Astrocyte of the hippocampus (primary cell): ENCODE data around the gene AUTS2.
A peak's percentile ranks its signal among the peaks of the same experiment; 100 is the strongest.

ENCODE experiments used
- DNase-seq: peaks from one replicate; pipeline ENCODE4 v3.0.0; 2011; ENCODE audit warnings: low read depth, low spot score

The AUTS2 gene

GRCh38 chr7:70374772-70375533 is 776.7 kb downstream of the AUTS2 start:
- DNase-seq: peak; percentile 61

DNA sequence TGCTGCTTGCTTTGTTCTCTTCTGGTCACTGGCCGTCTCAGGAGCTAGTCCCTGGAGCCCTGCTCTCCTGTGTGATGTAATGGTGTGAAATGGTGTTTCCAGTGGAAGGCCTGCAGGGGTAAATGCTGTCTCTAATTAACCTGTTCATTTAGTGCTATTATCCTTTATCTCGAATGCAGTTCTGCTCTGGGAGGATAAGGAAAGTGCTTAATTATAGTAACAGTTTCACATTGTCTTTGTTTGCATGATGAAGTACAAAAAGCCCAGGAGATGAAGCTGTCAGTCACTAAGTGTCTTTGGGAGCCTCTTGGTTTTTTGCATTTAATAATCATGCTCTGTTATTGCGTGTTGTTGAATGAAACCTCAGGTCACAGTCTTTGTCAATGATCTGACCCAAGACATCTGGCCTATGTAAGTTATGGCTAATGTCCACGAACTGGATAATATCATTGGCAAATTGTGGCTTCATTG is 778.3 kb downstream of the AUTS2 start:
- no peak for DNase-seq

GRCh38 chr7:70377957-70378356 is 779.7 kb downstream of the AUTS2 start:
- DNase-seq: no peak

- DNase-seq: no peak
These were observed 780.9 kb downstream of the AUTS2 start for GRCh38 chr7:70379210-70379609.

- DNase-seq: peak; percentile 55
These were observed 782.2 kb downstream of the AUTS2 start for GRCh38 chr7:70380421-70381015.

DNA sequence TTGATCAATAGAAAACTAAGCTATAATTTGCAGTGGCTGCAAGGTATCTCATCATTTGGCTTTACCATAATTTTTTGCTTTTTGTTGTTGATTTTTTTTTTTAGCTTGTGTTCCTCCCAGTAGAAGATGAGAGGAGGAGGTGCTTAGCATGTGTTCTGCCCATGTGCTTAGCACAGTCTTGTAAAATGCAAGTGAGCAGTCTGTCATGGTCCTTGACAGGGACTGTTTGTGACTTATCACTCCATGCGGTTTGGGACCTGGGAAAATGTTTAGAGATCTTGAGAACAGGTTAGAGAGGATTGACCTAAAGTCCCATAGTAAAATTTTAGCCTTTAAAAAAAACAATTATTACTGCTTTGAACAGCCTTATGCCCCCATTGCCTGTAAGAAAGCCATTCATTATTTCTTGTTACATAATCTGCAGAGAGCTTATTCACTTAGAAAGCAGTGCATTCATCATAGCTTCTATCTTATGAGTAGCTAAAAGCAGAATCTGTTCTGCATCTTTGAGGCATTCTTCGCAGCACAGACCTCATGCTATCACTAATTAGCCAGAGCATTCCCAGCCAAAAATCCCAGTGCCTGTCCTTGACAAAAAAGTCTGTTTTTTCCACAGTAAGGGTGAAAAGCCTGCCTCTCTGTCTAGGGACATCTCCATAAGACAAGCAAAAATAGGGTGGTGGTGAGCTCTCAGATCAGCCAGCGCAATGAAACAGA is 784.9 kb downstream of the AUTS2 start:
- DNase-seq: no peak

DNA sequence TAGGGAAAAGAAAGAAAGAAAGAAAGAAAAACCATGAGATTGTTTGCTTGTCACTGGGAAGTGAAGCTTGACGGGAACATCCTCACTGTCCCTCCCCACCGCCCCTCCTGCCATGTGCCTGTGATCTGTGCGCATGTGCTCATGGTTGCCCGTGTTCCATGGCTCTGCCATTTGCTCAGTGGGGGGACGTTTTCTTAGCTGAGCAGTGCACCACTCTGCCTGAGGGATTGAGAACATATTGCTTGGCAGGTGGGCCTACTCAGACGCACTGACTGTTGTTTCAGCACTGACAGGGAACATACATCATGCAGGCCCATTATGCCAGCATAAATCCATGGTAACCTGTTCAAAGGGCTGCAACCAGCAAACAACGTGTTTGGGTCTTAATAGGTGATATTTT is 785.7 kb downstream of the AUTS2 start:
- no peak for DNase-seq

- peak; percentile 84 for DNase-seq
These were observed 786.6 kb downstream of the AUTS2 start for GRCh38 chr7:70384891-70385290.

GRCh38 chr7:70387217-70387616 is 788.9 kb downstream of the AUTS2 start:
- DNase-seq: no peak

GRCh38 chr7:70389531-70390151 is 791.4 kb downstream of the AUTS2 start:
- no peak for DNase-seq

DNA sequence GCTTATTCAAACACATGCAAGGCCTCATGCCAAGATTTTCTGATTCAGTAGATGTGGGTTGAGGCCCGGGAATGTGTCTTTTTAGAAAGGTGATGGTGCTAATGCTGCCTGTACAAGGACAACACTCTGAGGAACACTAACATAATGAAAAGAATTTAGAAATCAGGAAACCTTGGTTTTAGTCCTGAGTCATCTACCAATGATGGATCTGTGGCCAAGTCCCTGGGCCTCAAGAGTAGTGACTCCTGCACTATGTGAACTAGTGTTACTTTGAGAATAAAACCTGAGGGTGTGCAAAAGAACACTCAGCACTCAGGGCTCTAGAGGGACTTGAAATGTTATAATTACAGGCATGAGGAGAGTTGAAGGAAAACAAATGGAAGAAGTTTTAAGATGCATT is 792.0 kb downstream of the AUTS2 start:
- peak; percentile 60 for DNase-seq

GRCh38 chr7:70392256-70392876 is 794.1 kb downstream of the AUTS2 start:
- no peak for DNase-seq

- no peak for DNase-seq
These were observed 794.7 kb downstream of the AUTS2 start for GRCh38 chr7:70392877-70393435.

DNA sequence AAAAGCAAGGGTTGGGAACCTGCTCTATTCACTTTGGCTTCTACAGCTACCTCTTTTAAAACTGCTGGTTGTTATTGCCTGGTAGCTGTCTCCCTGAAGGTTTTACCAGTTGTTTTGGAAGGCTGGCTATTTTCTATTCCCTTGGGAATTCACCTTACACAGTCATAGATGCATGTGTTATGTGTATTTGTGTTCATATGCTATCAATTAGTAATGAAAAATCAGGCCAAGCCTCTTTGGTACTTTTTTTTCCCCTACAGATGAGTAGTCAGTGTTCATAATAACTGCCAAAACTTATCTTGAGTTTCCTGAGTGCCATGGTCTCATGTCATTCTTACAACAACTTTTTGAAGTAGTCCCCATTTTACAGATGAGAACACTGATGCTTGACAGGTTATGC is 795.7 kb downstream of the AUTS2 start:
- no peak for DNase-seq

DNA sequence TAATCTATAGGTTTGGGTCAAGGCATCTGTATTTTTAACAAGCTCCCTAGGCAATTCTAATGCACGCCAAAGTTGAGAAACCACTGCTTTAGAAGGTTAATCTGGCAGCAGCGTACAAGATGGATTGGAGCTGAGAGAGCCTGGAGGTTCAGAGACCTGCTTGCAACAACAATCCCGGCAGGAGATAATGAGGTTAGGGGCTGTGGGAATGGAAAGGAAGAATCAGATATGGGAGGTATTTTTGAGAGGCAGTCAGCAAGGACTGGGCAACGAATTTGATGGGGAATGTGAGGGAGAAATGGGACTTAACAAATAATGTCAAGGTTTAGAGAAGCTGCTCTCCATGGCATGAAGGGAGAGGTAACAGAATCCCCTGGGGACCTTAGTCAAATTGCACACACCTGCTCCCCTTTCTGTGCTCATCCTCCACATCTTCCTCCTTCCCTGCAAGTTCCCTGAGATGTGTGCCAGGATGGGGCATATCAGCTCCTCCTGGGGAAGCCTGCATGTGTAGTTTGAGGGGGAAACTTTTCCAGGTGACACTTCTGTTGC is 802.6 kb downstream of the AUTS2 start:
- no peak for DNase-seq

GRCh38 chr7:70402069-70402468 is 803.8 kb downstream of the AUTS2 start:
- no peak for DNase-seq

DNA sequence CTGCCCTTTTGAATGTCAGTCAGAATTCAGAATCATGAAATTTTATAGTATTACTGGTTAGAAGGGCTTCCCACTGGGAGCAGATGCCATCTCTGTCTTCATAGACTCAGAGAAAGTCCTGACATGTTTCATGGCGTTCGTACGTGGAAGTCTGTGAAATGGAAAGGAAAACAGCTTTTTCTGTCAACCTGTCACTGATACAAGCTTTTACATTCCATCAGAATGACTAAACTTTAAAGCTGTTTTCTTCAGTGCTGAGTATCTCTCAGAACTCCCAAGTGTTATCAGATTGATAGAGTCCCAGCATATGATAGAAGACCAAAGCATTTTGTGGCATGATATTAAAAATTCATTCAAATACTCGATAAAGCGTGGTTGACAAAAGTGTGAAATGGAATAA is 807.0 kb downstream of the AUTS2 start:
- DNase-seq: peak; percentile 52

GRCh38 chr7:70406186-70406949 is 808.1 kb downstream of the AUTS2 start:
- no peak for DNase-seq

DNA sequence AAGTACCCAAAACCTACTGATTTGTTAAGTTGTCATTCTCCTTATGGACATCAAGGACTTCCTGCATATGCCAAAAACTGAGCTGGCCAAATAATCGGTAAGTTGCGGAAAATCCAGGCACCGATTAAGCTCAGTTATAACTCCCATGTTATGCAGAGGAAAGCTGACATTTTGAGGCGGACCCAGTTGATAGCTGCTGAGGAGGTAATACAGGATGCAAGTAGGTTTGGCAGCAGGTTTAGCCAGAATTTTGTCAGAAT is 808.6 kb downstream of the AUTS2 start:
- DNase-seq: no peak

- DNase-seq: no peak
These were observed 810.2 kb downstream of the AUTS2 start for GRCh38 chr7:70408477-70408876.

DNA sequence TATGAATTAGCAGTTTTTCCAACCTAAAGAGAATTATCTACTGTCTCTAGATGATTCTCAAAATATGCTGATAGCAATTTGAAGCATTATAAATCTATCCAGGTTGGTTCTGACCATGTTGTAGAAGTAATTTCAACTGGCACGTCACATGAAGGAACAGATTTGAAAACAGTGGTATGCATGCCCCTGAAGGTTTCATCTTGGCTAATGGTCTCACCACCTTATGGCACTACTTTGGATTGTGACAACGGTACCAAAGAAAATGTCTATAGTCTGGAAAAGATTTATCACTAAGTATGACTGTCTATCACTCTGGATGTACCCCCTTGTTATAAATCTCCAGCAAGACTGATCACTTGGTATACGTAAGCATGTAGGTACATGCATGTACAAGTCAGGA is 810.6 kb downstream of the AUTS2 start:
- DNase-seq: no peak
